Measurements from ENCODE around the gene SUSD1. TPM values are rescaled to one million over a fixed set of nuclear protein-coding genes. Genes with fewer than 3 reads are reported as not detected.

SUSD1 gene
- total RNA-seq, 4 donors from 2014 or later: 22.7 to 83.0 (median 24.7) TPM

- no peaks in the 10 kb centered on the region for H3K9me3 ChIP-seq
- intact Hi-C loops (cut with DNase I; ENCODE audit: low total_unique reads) (no loop called here), in situ Hi-C loops (cut with MboI; ENCODE audit: low pct_ligation_motif_present in 1 of 4, low pct_unique_long_range_greater_than_20kb in 1 of 4, low sequenced_read_pairs in 3 of 4) (loop anchor here in 1 of 4 donors (10.0 kb wide), 1 partner anchor 59 kb away; no protein-coding TSS in a partner anchor)
- H3K27me3 ChIP-seq: no peaks in the 10 kb centered on the region
- DNase-seq: no peak
- no peak overlapping the region for H3K4me3 ChIP-seq
- H3K4me1 ChIP-seq: no peaks in the 10 kb centered on the region
- TF ChIP-seq POLR2A (IDR thresholded peaks at IDR 0.05): no peak
- TF ChIP-seq POLR2AphosphoS5 (IDR thresholded peaks at IDR 0.05): no peak
- no peak for TF ChIP-seq EP300 (IDR thresholded peaks at IDR 0.05; ENCODE audit: low read depth)
- TF ChIP-seq CTCF (IDR thresholded peaks at IDR 0.05): no peak
- 87 to 100% methylated on average over 1 to 4 of the region's 4 CpGs for WGBS, 2 donors (ENCODE audit: low coverage in 1 of 2)
- H3K36me3 ChIP-seq: no peaks in the 10 kb centered on the region
- no peak overlapping the region for H3K27ac ChIP-seq
Measured at GRCh38 chr9:112003538-112003937, 171.6 kb downstream of the SUSD1 start.

- Histone ChIP-seq H3K27ac (no peak overlapping the region), H3K4me3 (no peak overlapping the region), H3K4me1 (no peaks in the 10 kb centered on the region), H3K9me3 (no peaks in the 10 kb centered on the region), H3K27me3 (no peaks in the 10 kb centered on the region), H3K36me3 (no peaks in the 10 kb centered on the region)
- TF ChIP-seq EP300 (IDR thresholded peaks at IDR 0.05; ENCODE audit: low read depth) (no peak), POLR2AphosphoS5 (IDR thresholded peaks at IDR 0.05) (no peak), POLR2A (IDR thresholded peaks at IDR 0.05) (no peak), CTCF (IDR thresholded peaks at IDR 0.05) (no peak)
- 73 to 85% methylated on average over 3 to 11 of the region's 11 CpGs for WGBS, 2 donors (ENCODE audit: low coverage in 1 of 2)
- in situ Hi-C loops (cut with MboI; ENCODE audit: low pct_ligation_motif_present in 1 of 4, low pct_unique_long_range_greater_than_20kb in 1 of 4, low sequenced_read_pairs in 3 of 4): loop anchor here in 1 of 4 donors (10.0 kb wide), 1 partner anchor 58 kb away; no protein-coding TSS in a partner anchor
- no peak for DNase-seq
- intact Hi-C loops (cut with DNase I; ENCODE audit: low total_unique reads): no loop called here
Measured at GRCh38 chr9:112002847-112003457, 172.1 kb downstream of the SUSD1 start.

GRCh38 chr9:112002131-112002846 lies 172.8 kb downstream of the SUSD1 start:
- no peak for DNase-seq
- WGBS, 2 donors (ENCODE audit: low coverage in 1 of 2): 73 to 83% methylated on average over 9 to 11 of the region's 11 CpGs

More at GRCh38 chr9:112002131-112002846, 172.8 kb downstream of the SUSD1 start:
- no peak for TF ChIP-seq POLR2AphosphoS5 (IDR thresholded peaks at IDR 0.05)
- no peak for TF ChIP-seq CTCF (IDR thresholded peaks at IDR 0.05)
- TF ChIP-seq POLR2A (IDR thresholded peaks at IDR 0.05): no peak
- TF ChIP-seq EP300 (IDR thresholded peaks at IDR 0.05; ENCODE audit: low read depth): no peak
- Histone ChIP-seq H3K27ac (no peak overlapping the region), H3K9me3 (no peaks in the 10 kb centered on the region), H3K36me3 (no peaks in the 10 kb centered on the region), H3K27me3 (no peaks in the 10 kb centered on the region), H3K4me1 (no peaks in the 10 kb centered on the region), H3K4me3 (no peak overlapping the region)
- in situ Hi-C loops (cut with MboI; ENCODE audit: low pct_ligation_motif_present in 1 of 4, low pct_unique_long_range_greater_than_20kb in 1 of 4, low sequenced_read_pairs in 3 of 4): loop anchor here in 1 of 4 donors (10.0 kb wide), 1 partner anchor 57 kb away; no protein-coding TSS in a partner anchor
- intact Hi-C loops (cut with DNase I; ENCODE audit: low total_unique reads): no loop called here

All from transverse colon (tissue), 4 donors.